Measurements from ENCODE around the gene PCNX2.

DNA sequence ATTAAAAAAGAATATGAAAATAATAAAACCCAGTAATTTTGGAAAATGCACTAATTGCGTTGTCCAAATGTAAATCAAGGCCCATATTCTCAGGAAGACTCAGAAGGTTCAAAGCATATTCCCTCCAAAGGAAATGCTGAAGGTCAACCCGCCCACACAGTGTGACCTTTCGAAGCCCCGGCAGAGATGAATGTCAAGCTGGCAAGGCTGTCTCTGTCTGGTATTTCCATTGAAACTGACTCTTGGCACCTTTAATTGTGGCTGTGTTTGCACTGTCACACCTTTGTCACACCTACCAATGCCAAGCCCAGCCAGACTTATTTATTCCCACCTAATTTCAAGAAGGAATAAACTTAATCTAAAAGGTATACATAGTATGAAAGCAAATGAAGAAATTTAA lies 262.6 kb downstream of the PCNX2 start:
- TF ChIP-seq, protein P1, sequence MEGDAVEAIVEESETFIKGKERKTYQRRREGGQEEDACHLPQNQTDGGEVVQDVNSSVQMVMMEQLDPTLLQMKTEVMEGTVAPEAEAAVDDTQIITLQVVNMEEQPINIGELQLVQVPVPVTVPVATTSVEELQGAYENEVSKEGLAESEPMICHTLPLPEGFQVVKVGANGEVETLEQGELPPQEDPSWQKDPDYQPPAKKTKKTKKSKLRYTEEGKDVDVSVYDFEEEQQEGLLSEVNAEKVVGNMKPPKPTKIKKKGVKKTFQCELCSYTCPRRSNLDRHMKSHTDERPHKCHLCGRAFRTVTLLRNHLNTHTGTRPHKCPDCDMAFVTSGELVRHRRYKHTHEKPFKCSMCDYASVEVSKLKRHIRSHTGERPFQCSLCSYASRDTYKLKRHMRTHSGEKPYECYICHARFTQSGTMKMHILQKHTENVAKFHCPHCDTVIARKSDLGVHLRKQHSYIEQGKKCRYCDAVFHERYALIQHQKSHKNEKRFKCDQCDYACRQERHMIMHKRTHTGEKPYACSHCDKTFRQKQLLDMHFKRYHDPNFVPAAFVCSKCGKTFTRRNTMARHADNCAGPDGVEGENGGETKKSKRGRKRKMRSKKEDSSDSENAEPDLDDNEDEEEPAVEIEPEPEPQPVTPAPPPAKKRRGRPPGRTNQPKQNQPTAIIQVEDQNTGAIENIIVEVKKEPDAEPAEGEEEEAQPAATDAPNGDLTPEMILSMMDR (conservative IDR thresholded peaks at IDR 0.05; ENCODE audit: low read depth, low read length): no peak
- no peak for TF ChIP-seq EZH2 (IDR thresholded peaks at IDR 0.05; ENCODE audit: borderline replicate concordance, low read depth, low read length, poor library complexity, severe bottlenecking)
